H9 (cell line): ENCODE measurements around the gene GIPC2. TPM values are rescaled to one million over a fixed set of nuclear protein-coding genes. Genes with fewer than 3 reads are reported as not detected.

ENCODE experiments used
- DNase-seq: peaks from one replicate; pipeline ENCODE4 v3.0.0-alpha.2; 2017
- H2AFZ ChIP-seq: one replicate; pipeline ENCODE4 v1.6.1; 2013; ENCODE audit warnings: mild to moderate bottlenecking, low read length, control low read depth, moderate library complexity
- H2AK5ac ChIP-seq: 2 replicates; pipeline ENCODE4 v1.6.1; 2013; ENCODE audit warnings: low read length, control low read depth, mixed read lengths; ENCODE audit not compliant: insufficient read length
- H2BK120ac ChIP-seq: one replicate; pipeline ENCODE4 v1.6.1; 2013; ENCODE audit warnings: low read depth, mild to moderate bottlenecking, low read length, control low read depth, inconsistent platforms; ENCODE audit not compliant: poor library complexity, severe bottlenecking
- H2BK12ac ChIP-seq: 2 replicates; pipeline ENCODE4 v1.6.1; 2013; ENCODE audit warnings: low read length, control low read depth, mixed read lengths, low read depth; ENCODE audit not compliant: insufficient read length
- H2BK15ac ChIP-seq: 2 replicates; pipeline ENCODE4 v1.6.1; 2013; ENCODE audit warnings: low read depth, low read length, control low read depth
- H2BK20ac ChIP-seq: one replicate; pipeline ENCODE4 v1.6.1; 2013; ENCODE audit warnings: low read depth, mild to moderate bottlenecking, low read length, control low read depth, inconsistent platforms; ENCODE audit not compliant: poor library complexity, severe bottlenecking
- H2BK5ac ChIP-seq: 2 replicates; pipeline ENCODE4 v1.6.1; 2013; ENCODE audit warnings: low read length, control low read depth, mixed read lengths; ENCODE audit not compliant: insufficient read length
- H3K14ac ChIP-seq: 2 replicates; pipeline ENCODE4 v1.6.1; 2013; ENCODE audit warnings: low read length, control low read depth; ENCODE audit not compliant: insufficient read depth
- H3K18ac ChIP-seq: 2 replicates; pipeline ENCODE4 v1.6.1; 2013; ENCODE audit warnings: low read depth, mild to moderate bottlenecking, mixed read lengths, low read length, control low read depth; ENCODE audit not compliant: insufficient read length
- H3K23ac ChIP-seq: 2 replicates; pipeline ENCODE4 v1.6.1; 2013; ENCODE audit warnings: low read length, control low read depth, mixed read lengths, low read depth; ENCODE audit not compliant: insufficient read length
- H3K23me2 ChIP-seq: 2 replicates; pipeline ENCODE4 v1.6.1; 2013; ENCODE audit warnings: low read depth, mild to moderate bottlenecking, mixed read lengths, low read length, control low read depth; ENCODE audit not compliant: insufficient read length, poor library complexity, severe bottlenecking
- H3K27ac ChIP-seq: 2 replicates; pipeline ENCODE4 v1.5.1; 2013; ENCODE audit warnings: low read length, control low read depth, mixed read lengths, low read depth; ENCODE audit not compliant: insufficient read length
- H3K27me3 ChIP-seq: 2 replicates; pipeline ENCODE4 v1.6.1; 2013; ENCODE audit warnings: low read length, control low read depth, inconsistent platforms; ENCODE audit not compliant: insufficient read depth
- H3K4ac ChIP-seq: 2 replicates; pipeline ENCODE4 v1.6.1; 2013; ENCODE audit warnings: low read depth, mild to moderate bottlenecking, control low read depth, inconsistent platforms, low read length, moderate library complexity
- H3K4me1 ChIP-seq: 2 replicates; pipeline ENCODE4 v1.6.1; 2013; ENCODE audit warnings: low read length, control low read depth, inconsistent platforms; ENCODE audit not compliant: insufficient read depth
- H3K4me2 ChIP-seq: 2 replicates; pipeline ENCODE4 v1.6.1; 2013; ENCODE audit warnings: low read length, control low read depth, mixed read lengths; ENCODE audit not compliant: insufficient read length, insufficient read depth
- H3K56ac ChIP-seq: 2 replicates; pipeline ENCODE4 v1.6.1; 2013; ENCODE audit warnings: low read depth, mild to moderate bottlenecking, mixed read lengths, low read length, control low read depth; ENCODE audit not compliant: insufficient read length
- H3K79me1 ChIP-seq: 2 replicates; pipeline ENCODE4 v1.6.1; 2013; ENCODE audit warnings: low read depth, mild to moderate bottlenecking, moderate library complexity, low read length, control low read depth, inconsistent platforms; ENCODE audit not compliant: insufficient read depth, poor library complexity, severe bottlenecking
- H3K79me2 ChIP-seq: 2 replicates; pipeline ENCODE4 v1.6.1; 2013; ENCODE audit warnings: low read length, control low read depth, inconsistent platforms; ENCODE audit not compliant: insufficient read depth
- H3K9ac ChIP-seq: 2 replicates; pipeline ENCODE4 v1.6.1; 2013; ENCODE audit warnings: low read length, control low read depth, mixed read lengths; ENCODE audit not compliant: insufficient read length; ENCODE audit errors: extremely low read depth
- H3K9me3 ChIP-seq: one replicate; pipeline ENCODE4 v1.6.1; 2013; ENCODE audit warnings: low read depth, low read length, inconsistent platforms; ENCODE audit not compliant: control insufficient read depth
- H3T11ph ChIP-seq: one replicate; pipeline ENCODE4 v1.6.1; 2013; ENCODE audit warnings: mild to moderate bottlenecking, low read length, control low read depth, inconsistent platforms
- H4K20me1 ChIP-seq: one replicate; pipeline ENCODE4 v1.6.1; 2013; ENCODE audit not compliant: control insufficient read depth, insufficient read length, insufficient read depth
- H4K5ac ChIP-seq: 2 replicates; pipeline ENCODE4 v1.6.1; 2013; ENCODE audit warnings: low read depth, mild to moderate bottlenecking, mixed read lengths, low read length, control low read depth; ENCODE audit not compliant: insufficient read length
- H4K8ac ChIP-seq: replicated peaks from 2 replicates; pipeline ENCODE4 v1.6.1; 2013; ENCODE audit warnings: low read length, control low read depth, mixed read lengths, low read depth; ENCODE audit not compliant: insufficient read length
- H4K91ac ChIP-seq: 2 replicates; pipeline ENCODE4 v1.6.1; 2013; ENCODE audit warnings: low read depth, mild to moderate bottlenecking, moderate library complexity, mixed read lengths, low read length, control low read depth; ENCODE audit not compliant: insufficient read length
- H3K27ac Mint-ChIP-seq, 3 experiments: 2 replicates in 2 of 3; 3 replicates in 1 of 3; pipeline ENCODE4 v1.8.0; 2020 to 2021; ENCODE audit warnings: mixed read lengths in 3 of 3, mild to moderate bottlenecking in 1 of 3, moderate library complexity in 1 of 3
- H3K27me3 Mint-ChIP-seq: 2 replicates; pipeline ENCODE4 v1.8.0; 2021; ENCODE audit warnings: low read depth, mild to moderate bottlenecking, moderate library complexity, mixed read lengths
- H3K36me3 Mint-ChIP-seq, 3 experiments: 2 replicates in 2 of 3; 3 replicates in 1 of 3; pipeline ENCODE4 v1.8.0; 2020 to 2021; ENCODE audit warnings: low read depth in 3 of 3, mixed read lengths in 3 of 3; ENCODE audit not compliant: insufficient read depth in 1 of 3
- H3K4me1 Mint-ChIP-seq, 2 experiments: 2 replicates each; pipeline ENCODE4 v1.8.0; 2020; ENCODE audit warnings: mixed read lengths in 2 of 2
- H3K4me3 Mint-ChIP-seq, 2 experiments: 2 replicates in 1 of 2; 3 replicates in 1 of 2; pipeline ENCODE4 v1.8.0; 2020 to 2021; ENCODE audit warnings: mild to moderate bottlenecking in 2 of 2, mixed read lengths in 2 of 2, moderate library complexity in 1 of 2
- H3K9me3 Mint-ChIP-seq, 2 experiments: 2 replicates in 1 of 2; 3 replicates in 1 of 2; pipeline ENCODE4 v1.8.0; 2020; ENCODE audit warnings: mild to moderate bottlenecking in 2 of 2, mixed read lengths in 2 of 2, moderate library complexity in 1 of 2
- WGBS: extraction: QIAGEN DNeasy Blood & Tissue Kit; methylation state at CpG from one replicate; pipeline ENCODE4 v1.1.7; 2013; ENCODE audit warnings: missing lambda C conversion rate, low lambda C conversion rate, mixed read lengths; ENCODE audit not compliant: insufficient read length; ENCODE audit errors: extremely low coverage; 5-methylcytosine and 5-hydroxymethylcytosine counted together
- total RNA-seq: library from RNA; stranded (reverse); gene quantifications from 2 replicates; pipeline ENCODE4 v1.2.1, GENCODE V29; 2021
- TF ChIP-seq, protein P1 (sequence below): fragments of 200-600 bp; sonication (generic); conservative IDR thresholded peaks from 3 replicates; pipeline ENCODE4 v1.8.0; 2021; ENCODE audit warnings: antibody characterized with exemption, mild to moderate bottlenecking

GIPC2 gene
- total RNA-seq, 1 experiment from 2014 or later: 0.85 TPM

DNA sequence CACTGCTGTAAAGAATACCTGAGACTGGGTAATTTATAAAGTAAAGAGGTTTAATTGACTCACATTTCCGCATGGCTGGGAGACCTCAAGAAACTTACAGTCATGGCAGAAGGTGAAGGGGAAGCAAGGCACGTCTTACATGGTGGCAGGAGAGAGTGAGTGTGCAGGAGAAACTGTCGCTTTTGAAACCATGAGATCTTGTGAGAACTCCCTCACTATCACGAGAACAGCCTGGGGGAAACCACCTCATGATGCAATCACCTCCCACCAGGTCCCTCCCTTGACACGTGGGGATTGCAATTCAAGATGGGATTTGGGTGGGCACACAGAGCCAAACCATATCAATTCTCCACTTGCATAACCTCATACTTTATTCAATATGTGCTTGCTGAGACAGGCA lies 76.6 kb downstream of the GIPC2 start:
- Histone ChIP-seq H3K56ac (no peak overlapping the region), H2BK5ac (no peak overlapping the region), H3K23ac (no peak overlapping the region), H4K8ac (no peak overlapping the region), H2BK20ac (no peak overlapping the region), H3K4me1 (no peaks in the 10 kb centered on the region), H4K20me1 (no peaks in the 10 kb centered on the region), H4K5ac (no peak overlapping the region), H3K27me3 (peaks cover 2% of the 10 kb centered on the region; the same call in 1 of the 2 replicates), H3K18ac (no peak overlapping the region), H3K27ac (no peak overlapping the region), H3K79me2 (no peaks in the 10 kb centered on the region), H3K4me2 (no peak overlapping the region), H3K4ac (no peak overlapping the region), H2BK12ac (no peak overlapping the region), H3K23me2 (no peaks in the 10 kb centered on the region), H4K91ac (no peak overlapping the region), H3K9ac (no peak overlapping the region), H3K9me3 (no peaks in the 10 kb centered on the region), H2AK5ac (no peak overlapping the region), H2BK15ac (no peak overlapping the region), H3T11ph (no peak overlapping the region), H3K79me1 (no peaks in the 10 kb centered on the region), H3K14ac (no peak overlapping the region), H2AFZ (no peak overlapping the region), H2BK120ac (no peak overlapping the region)
- TF ChIP-seq, protein P1, sequence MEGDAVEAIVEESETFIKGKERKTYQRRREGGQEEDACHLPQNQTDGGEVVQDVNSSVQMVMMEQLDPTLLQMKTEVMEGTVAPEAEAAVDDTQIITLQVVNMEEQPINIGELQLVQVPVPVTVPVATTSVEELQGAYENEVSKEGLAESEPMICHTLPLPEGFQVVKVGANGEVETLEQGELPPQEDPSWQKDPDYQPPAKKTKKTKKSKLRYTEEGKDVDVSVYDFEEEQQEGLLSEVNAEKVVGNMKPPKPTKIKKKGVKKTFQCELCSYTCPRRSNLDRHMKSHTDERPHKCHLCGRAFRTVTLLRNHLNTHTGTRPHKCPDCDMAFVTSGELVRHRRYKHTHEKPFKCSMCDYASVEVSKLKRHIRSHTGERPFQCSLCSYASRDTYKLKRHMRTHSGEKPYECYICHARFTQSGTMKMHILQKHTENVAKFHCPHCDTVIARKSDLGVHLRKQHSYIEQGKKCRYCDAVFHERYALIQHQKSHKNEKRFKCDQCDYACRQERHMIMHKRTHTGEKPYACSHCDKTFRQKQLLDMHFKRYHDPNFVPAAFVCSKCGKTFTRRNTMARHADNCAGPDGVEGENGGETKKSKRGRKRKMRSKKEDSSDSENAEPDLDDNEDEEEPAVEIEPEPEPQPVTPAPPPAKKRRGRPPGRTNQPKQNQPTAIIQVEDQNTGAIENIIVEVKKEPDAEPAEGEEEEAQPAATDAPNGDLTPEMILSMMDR: no peak
- Mint-ChIP-seq H3K4me3 (no peak overlapping the region), H3K27me3 (no peaks in the 10 kb centered on the region), H3K9me3 (no peaks in the 10 kb centered on the region; a peak in 1 of 5 replicates), H3K4me1 (no peaks in the 10 kb centered on the region), H3K36me3 (no peaks in the 10 kb centered on the region), H3K27ac (no peak overlapping the region)
- no CpG with 5 or more reads among the region's 5 CpGs for WGBS
- DNase-seq: no peak
